SK-N-SH treated with all-trans-retinoic acid at 6 μM for 48 hours (cell line): ENCODE measurements around the gene C6orf15.
A peak's percentile ranks its signal among the peaks of the same experiment; 100 is the strongest.

Source experiments
- ATAC-seq: fragments of 200-7000 bp; cut with Tn5 transposase; 3 replicates; pipeline ENCODE4 v1.9.1; 2020; ENCODE audit warnings: mild to moderate bottlenecking, moderate library complexity
- ARNTL ChIP-seq: fragments of 450-650 bp; formaldehyde crosslinking; IDR thresholded peaks from 2 replicates; pipeline ENCODE4 v1.5.0; 2020; ENCODE audit warnings: low read depth, mild to moderate bottlenecking, moderate library complexity, borderline replicate concordance
- BACH2 ChIP-seq: fragments of 250-450 bp; sonication (Bioruptor Pico); IDR thresholded peaks from 2 replicates; pipeline ENCODE4 v1.9.0; 2021; ENCODE audit warnings: mild to moderate bottlenecking, borderline replicate concordance
- CSDC2 ChIP-seq: fragments of 250-450 bp; sonication (Bioruptor Pico); IDR thresholded peaks from 2 replicates; pipeline ENCODE4 v1.5.0; 2020; ENCODE audit warnings: mild to moderate bottlenecking, moderate library complexity
- CSRNP3 ChIP-seq: fragments of 250-450 bp; sonication (Bioruptor Pico); IDR thresholded peaks from 2 replicates; pipeline ENCODE4 v1.5.1; 2021; ENCODE audit warnings: mild to moderate bottlenecking, moderate library complexity
- ESRRG ChIP-seq: fragments of 250-450 bp; sonication (Bioruptor Pico); IDR thresholded peaks from 2 replicates; pipeline ENCODE4 v1.6.1; 2021; ENCODE audit warnings: mild to moderate bottlenecking
- GLIS3 ChIP-seq: fragments of 250-450 bp; sonication (Bioruptor Pico); IDR thresholded peaks from 2 replicates; pipeline ENCODE4 v1.5.0; 2020; ENCODE audit warnings: mild to moderate bottlenecking, moderate library complexity
- OSR1 ChIP-seq: fragments of 250-450 bp; sonication (Bioruptor Pico); IDR thresholded peaks from 2 replicates; pipeline ENCODE4 v1.8.0; 2022; ENCODE audit warnings: moderate library complexity, mild to moderate bottlenecking, inconsistent platforms
- PATZ1 ChIP-seq: fragments of 250-450 bp; sonication (Bioruptor Pico); IDR thresholded peaks from 2 replicates; pipeline ENCODE4 v1.8.0; 2020; ENCODE audit warnings: mild to moderate bottlenecking, moderate library complexity, borderline replicate concordance
- POU6F1 ChIP-seq: fragments of 250-450 bp; sonication (Bioruptor Pico); IDR thresholded peaks from 2 replicates; pipeline ENCODE4 v1.8.0; 2021; ENCODE audit warnings: low read depth, mild to moderate bottlenecking, moderate library complexity, borderline replicate concordance
- RARB ChIP-seq: fragments of 250-450 bp; sonication (Bioruptor Pico); IDR thresholded peaks from 2 replicates; pipeline ENCODE4 v1.8.0; 2021; ENCODE audit warnings: mild to moderate bottlenecking, moderate library complexity
- SNAI2 ChIP-seq: fragments of 250-450 bp; sonication (Bioruptor Pico); IDR thresholded peaks from 2 replicates; pipeline ENCODE4 v1.5.0; 2020; ENCODE audit warnings: mild to moderate bottlenecking, moderate library complexity
- TCF4 ChIP-seq: fragments of 250-450 bp; sonication (Bioruptor Pico); IDR thresholded peaks from 2 replicates; pipeline ENCODE4 v1.8.0; 2021; ENCODE audit warnings: mild to moderate bottlenecking, moderate library complexity, borderline replicate concordance
- TOX ChIP-seq: fragments of 250-450 bp; sonication (Bioruptor Pico); IDR thresholded peaks from 2 replicates; pipeline ENCODE4 v1.8.0; 2021; ENCODE audit warnings: mild to moderate bottlenecking, moderate library complexity, borderline replicate concordance
- TSHZ2 ChIP-seq: fragments of 250-450 bp; sonication (Bioruptor Pico); IDR thresholded peaks from 2 replicates; pipeline ENCODE4 v1.5.0; 2020; ENCODE audit warnings: mild to moderate bottlenecking, moderate library complexity
- ZC3H10 ChIP-seq: fragments of 250-450 bp; sonication (Bioruptor Pico); IDR thresholded peaks from 2 replicates; pipeline ENCODE4 v1.5.1; 2021; ENCODE audit warnings: mild to moderate bottlenecking, moderate library complexity
- ZNF565 ChIP-seq: fragments of 450-650 bp; formaldehyde crosslinking; conservative IDR thresholded peaks from 2 replicates; pipeline ENCODE4 v1.5.0; 2020; ENCODE audit warnings: low read depth, mild to moderate bottlenecking, moderate library complexity
- ZNF8 ChIP-seq: fragments of 450-650 bp; formaldehyde crosslinking; IDR thresholded peaks from 2 replicates; pipeline ENCODE4 v1.5.0; 2020; ENCODE audit warnings: mild to moderate bottlenecking, moderate library complexity

Gene C6orf15

GRCh38 chr6:31122791-31123706 lies 10.7 kb upstream of the C6orf15 start:
- peak; percentile 82 for ATAC-seq
- TF ChIP-seq TSHZ2 (CRISPR knock-in tag) (no peak), ARNTL (CRISPR knock-in tag) (no peak), RARB (CRISPR knock-in tag) (no peak)

GRCh38 chr6:31121131-31121790 lies 8.9 kb upstream of the C6orf15 start:
- no peak for ATAC-seq
- no peak for TF ChIP-seq TOX (CRISPR knock-in tag)
- TF ChIP-seq ESRRG (CRISPR knock-in tag): no peak
- no peak for TF ChIP-seq CSRNP3
- no peak for TF ChIP-seq TCF4 (CRISPR knock-in tag)
- no peak for TF ChIP-seq ZNF8 (CRISPR knock-in tag)
- TF ChIP-seq CSDC2: no peak
- no peak for TF ChIP-seq POU6F1 (CRISPR knock-in tag)
- TF ChIP-seq SNAI2 (CRISPR knock-in tag): no peak
- TF ChIP-seq GLIS3 (CRISPR knock-in tag): no peak
- no peak for TF ChIP-seq RARB (CRISPR knock-in tag)
- TF ChIP-seq ZNF565 (CRISPR knock-in tag): no peak
- TF ChIP-seq ZC3H10 (CRISPR knock-in tag): no peak
- TF ChIP-seq PATZ1 (CRISPR knock-in tag): no peak
- no peak for TF ChIP-seq TSHZ2 (CRISPR knock-in tag)

- no peak for ATAC-seq
- TF ChIP-seq OSR1 (CRISPR knock-in tag) (no peak), ZC3H10 (CRISPR knock-in tag) (no peak), BACH2 (CRISPR knock-in tag) (no peak), GLIS3 (CRISPR knock-in tag) (no peak)
These were observed 8.0 kb upstream of the C6orf15 start, which contains the start of gene CDSN for GRCh38 chr6:31120151-31120915. TSS of gene CDSN (minus strand) at chr6:31120446. CDS start at chr6:31120419, 27 bp downstream.
